ENCODE results near the gene SLC2A8.

SLC2A8 gene

GRCh38 chr9:127402401-127403090 is 5.6 kb downstream of the SLC2A8 start:
- DNase-seq (ENCODE audit: extremely low read depth, low read depth) = no peak
- TF ChIP-seq CTCF (IDR thresholded peaks at IDR 0.05; ENCODE audit: low read depth, low read length) = no peak

GRCh38 chr9:127403507-127404192 is 6.7 kb downstream of the SLC2A8 start:
- no peak for DNase-seq (ENCODE audit: extremely low read depth, low read depth)
- TF ChIP-seq CTCF (IDR thresholded peaks at IDR 0.05; ENCODE audit: low read depth, low read length) = no peak

- TF ChIP-seq CTCF (IDR thresholded peaks at IDR 0.05; ENCODE audit: low read depth, low read length) = no peak
- DNase-seq (ENCODE audit: extremely low read depth, low read depth) = no peak
Observed at GRCh38 chr9:127404631-127405030, 7.7 kb downstream of the SLC2A8 start.

- DNase-seq (ENCODE audit: extremely low read depth, low read depth) = no peak
- TF ChIP-seq CTCF (IDR thresholded peaks at IDR 0.05; ENCODE audit: low read depth, low read length) = no peak
Observed at GRCh38 chr9:127405344-127406125, 8.6 kb downstream of the SLC2A8 start.

GRCh38 chr9:127406799-127407491 is 10.0 kb downstream of the SLC2A8 start:
- no peak for DNase-seq (ENCODE audit: extremely low read depth, low read depth)
- TF ChIP-seq CTCF (IDR thresholded peaks at IDR 0.05; ENCODE audit: low read depth, low read length) = no peak

GRCh38 chr9:127407492-127407843 is 10.5 kb downstream of the SLC2A8 start:
- TF ChIP-seq CTCF (IDR thresholded peaks at IDR 0.05; ENCODE audit: low read depth, low read length) = no peak
- no peak for DNase-seq (ENCODE audit: extremely low read depth, low read depth)
